NCI-H2196 treated with DMSO at 0.1 percent for 48 hours (cell line): Measurements from ENCODE around the gene SCGB1C2.

ENCODE experiments used
- DNase-seq: peaks from one replicate; lab custom pipeline; 2025; ENCODE audit not compliant: unreplicated experiment; lab: John Stamatoyannopoulos, UW

SCGB1C2 gene

DNA sequence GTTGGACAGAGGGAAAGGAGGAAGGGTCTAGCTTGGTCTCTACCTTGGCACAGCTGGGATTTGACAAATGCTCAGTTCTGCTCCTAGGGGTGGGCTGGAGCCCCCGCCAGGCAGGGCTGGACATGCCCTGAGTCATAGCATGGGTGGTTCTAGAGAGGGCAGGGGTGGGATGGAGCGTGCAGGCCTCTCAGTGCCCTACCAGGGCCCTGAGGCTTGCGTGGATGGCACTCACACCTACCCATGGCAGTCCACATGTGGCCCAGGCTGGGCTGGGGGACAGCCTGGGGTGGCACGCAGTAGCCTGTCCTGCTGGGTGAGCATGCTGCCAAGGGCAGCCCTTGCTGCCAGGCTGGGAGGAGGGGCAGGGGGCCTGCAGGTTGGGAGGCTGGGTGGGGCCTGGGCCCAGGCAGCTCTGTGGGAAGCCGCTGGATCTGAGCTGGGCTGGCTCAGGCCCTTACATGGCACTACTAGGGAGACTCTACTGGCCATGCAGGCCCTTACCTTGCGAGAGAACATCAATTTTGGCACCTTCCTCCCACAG is 32.8 kb downstream of the SCGB1C2 start:
- no peak for DNase-seq

DNA sequence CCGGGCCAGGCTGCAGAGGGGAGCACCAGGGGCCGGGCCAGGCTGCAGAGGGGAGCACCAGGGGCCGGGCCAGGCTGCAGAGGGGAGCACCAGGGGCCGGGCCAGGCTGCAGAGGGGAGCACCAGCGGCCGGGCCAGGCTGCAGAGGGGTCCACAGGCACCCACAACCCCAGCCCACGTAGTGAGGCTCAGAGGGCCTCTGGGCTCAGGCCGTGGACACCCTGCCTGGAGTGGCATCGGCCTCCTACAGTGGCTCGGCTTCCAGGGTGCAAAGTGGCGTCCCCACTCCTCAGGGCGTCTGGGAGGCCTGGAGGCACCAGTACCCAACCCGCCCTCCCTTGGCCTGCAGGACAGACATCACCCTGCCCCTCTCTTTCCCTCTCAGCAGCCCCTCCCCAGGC is 34.5 kb downstream of the SCGB1C2 start:
- no peak for DNase-seq

GRCh38 chr17:172401-172800 is 35.0 kb downstream of the SCGB1C2 start:
- DNase-seq: no peak

GRCh38 chr17:173166-173911 is 36.0 kb downstream of the SCGB1C2 start:
- no peak for DNase-seq

DNA sequence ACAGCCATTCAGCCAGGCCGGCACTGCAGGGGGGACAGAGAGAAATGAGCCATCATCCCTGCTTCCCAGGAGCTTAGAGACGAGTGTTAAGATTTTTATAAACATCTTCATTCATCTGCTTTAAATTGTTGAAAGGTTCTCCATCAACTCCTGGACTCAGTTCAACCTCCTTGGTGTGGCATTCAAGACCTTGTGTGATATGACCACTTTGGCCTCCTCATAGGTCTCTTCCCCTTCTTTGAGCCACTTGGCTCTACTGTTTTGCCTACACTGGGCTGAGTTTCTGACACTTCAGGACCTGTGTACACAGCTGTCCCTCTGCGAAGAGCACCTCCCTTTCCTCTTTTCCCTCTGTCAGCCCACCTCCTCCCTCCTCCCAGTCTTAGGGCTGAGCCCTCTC is 39.8 kb downstream of the SCGB1C2 start:
- no peak for DNase-seq

GRCh38 chr17:177762-178161 is 40.4 kb downstream of the SCGB1C2 start:
- no peak for DNase-seq

- no peak for DNase-seq
Observed at GRCh38 chr17:178292-179065, 41.1 kb downstream of the SCGB1C2 start.

- no peak for DNase-seq
Observed at GRCh38 chr17:179066-179432, 41.7 kb downstream of the SCGB1C2 start.

DNA sequence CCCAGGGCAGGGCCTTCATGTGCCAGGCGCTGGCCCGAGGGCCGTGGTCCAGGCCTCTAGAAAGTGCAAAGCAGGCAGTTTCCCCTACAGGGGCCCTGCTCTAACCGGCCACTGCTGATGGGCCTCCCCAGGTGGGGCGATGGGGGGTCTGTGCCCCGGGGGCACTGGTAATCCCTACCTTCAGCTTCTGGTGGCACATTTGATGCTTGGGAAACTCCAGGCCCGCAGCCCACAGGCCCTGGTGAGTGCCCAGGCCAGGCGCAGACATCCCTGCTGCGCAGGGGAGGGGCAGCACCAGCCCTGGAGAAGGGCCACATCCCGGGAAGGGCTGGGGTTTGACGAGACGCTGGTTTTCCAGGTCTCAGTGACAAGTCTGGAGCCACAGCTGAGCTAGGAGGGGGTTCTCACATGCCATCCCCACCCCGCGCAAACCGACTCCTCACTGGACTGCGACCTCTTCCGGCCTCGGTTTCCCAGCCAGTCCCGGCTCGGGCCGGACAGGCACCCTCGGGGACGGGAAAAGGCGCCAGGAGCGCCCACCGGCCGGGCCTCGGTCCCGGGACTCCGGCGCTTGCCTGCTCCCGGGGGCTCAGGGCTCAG is 42.5 kb downstream of the SCGB1C2 start:
- no peak for DNase-seq

DNA sequence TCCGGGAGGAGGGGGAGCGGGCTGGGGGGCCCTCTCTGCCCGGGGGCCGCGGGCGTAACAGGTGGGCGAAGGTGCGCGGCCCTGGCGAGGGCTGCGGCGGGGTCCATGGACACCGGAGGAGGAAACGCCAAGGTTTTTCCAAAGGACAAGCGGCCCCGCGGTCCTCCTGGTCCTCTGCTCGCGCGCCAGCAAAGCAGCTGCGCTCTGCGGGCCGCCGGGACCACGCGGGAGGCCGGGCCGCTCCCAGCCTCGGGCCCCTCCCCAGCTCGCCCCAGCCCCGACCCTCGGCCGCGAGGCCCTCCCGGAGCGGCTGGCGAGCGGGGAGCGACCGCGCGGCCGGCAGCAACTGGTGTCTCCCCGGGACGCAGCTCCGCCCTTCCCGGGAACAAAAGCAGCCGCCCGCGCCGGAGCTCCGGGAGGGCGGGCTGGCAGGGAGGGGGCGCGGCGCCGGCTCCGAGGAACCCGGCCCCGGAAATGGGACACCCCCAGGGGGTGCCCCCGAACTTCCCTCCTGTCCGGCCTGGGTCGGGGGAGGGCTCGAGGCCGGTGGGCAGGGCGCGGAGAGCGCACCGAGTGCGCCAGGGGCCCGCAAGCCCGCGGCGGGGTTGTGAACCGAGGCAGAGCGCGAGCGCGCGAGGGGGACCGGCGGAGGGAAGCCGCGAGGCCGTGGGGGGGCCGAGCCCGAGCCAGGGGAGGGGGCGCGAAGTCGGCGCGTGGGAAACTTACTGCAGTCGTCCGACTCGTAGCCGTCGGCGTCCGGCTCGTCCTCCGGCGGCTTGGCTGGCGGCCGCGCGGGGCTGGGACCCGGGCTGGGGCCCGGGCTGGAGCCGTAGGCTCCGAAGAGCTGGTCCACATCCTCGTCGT is 43.2 kb downstream of the SCGB1C2 start:
- DNase-seq: no peak

DNA sequence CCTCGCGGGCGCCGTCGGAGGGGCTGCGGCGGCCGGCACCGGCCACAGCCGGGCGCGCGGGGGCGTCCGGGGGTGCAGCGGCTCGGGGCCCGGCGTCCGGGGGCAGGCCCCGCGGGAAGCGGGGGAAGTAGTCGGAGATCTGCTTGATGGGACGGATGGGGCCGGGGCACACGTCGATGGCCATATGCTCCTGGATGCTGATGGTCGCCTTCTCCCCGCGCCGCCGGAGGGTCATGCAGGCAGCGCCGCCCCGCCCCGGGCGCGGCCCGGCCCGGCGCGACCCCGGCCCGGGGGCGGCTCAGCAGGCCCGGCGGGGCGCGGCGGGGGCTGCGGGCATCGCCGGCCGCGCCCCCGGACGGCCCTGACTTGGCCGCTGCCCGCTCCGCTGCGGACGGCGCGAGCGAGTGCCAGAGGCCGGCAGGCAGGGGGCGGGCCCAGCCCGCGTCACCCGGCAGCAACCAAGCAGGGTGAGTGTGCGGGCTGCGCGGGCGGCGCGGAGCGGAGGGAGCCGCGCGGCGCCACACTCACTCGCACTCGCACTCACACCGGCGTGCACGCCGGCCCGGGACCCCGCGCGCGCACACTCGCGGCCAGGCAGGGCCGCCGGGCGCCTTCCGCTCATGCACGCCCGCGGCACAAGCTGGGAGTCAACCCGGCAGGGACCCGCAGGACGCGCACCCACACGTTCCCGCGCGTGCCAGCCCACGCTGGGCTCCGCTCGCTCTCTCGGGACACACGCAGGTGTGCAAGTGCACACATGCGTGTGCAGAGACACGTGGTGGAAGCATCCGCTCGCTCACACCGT is 44.1 kb downstream of the SCGB1C2 start, which contains the start of gene DOC2B:
Gene DOC2B (minus strand): TSS at position 406 of the 805 bp plus-strand sequence. CDS start 171 bp downstream, at position 235.
- no peak for DNase-seq

- DNase-seq: no peak
Observed at GRCh38 chr17:182050-182751, 44.8 kb downstream of the SCGB1C2 start.

DNA sequence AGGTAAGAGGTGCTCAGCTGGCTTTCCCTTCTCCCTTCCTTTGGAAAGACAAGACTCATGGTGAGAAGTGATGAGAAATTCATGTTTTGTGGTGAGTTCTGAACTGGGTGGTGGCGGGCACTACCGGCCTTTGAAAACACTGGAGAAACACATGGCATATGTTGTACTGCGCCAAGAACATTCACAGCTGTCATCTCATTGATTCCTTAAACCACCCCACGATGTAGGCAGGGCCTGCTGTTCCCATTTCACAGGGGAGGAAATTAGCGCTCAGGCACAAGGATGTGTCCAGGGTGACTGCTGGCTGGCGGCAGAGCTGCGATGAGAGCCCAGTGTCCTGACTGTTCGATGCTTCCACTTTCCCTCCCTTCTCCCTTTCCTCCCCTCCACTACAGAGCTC is 45.7 kb downstream of the SCGB1C2 start:
- DNase-seq: no peak

DNA sequence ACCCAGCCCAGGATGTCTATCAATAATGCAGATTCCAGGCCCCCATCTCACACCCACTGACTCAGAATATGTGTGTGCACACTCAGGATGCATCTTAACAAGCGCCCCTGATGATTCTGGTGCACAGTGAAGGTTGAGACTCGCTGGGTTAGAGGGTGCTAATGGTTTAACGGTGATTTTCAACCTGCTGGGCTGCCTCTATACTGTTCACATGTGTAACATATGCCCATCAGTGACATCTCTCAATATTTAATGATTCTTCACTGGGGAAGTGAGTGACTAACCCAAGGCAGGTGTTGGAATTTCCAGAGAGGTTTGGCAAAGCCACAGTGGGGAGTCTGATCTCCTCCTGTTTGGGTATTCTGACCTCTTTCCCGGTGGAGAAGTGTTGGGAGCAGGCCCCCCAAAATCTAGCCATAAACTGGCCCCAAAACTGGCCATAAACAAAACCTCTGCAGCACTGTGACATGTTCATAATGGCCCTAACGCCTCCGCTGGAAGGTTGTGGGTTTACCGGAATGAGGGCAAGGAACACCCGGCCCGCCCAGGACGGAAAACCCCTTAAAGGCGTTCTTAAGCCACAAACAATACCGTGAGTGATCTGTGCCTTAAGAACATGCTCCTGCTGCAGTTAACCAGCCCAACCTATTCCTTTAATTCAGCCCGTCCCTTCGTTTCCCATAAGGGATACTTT is 48.2 kb downstream of the SCGB1C2 start:
- DNase-seq: no peak

GRCh38 chr17:187130-187529 is 49.8 kb downstream of the SCGB1C2 start:
- no peak for DNase-seq
